BJ (cell line): Measurements from ENCODE around the gene PITPNM3. TPM values are rescaled to one million over a fixed set of nuclear protein-coding genes. Genes with fewer than 3 reads are reported as not detected.

Experiments
- CTCF ChIA-PET: fragments of 350-600 bp; formaldehyde crosslinking; extraction: SDS; loops from one replicate; lab custom pipeline; 2021; ENCODE audit warnings: antibody characterized with exemption, inconsistent platforms; lab: Yijun Ruan, JAX
- POLR2A ChIA-PET: fragments of 300-600 bp; sonication (Branson Sonifier 250); formaldehyde crosslinking; extraction: SDS; loops from one replicate; lab custom pipeline; 2021; ENCODE audit warnings: antibody characterized with exemption; lab: Charles Lee
- DNase-seq: peaks from one replicate; pipeline ENCODE4 v3.0.0-alpha.2; 2011; ENCODE audit warnings: low read depth
- H3K27me3 ChIP-seq: 2 replicates; pipeline ENCODE4 v1.6.0; 2011; ENCODE audit warnings: low read length; ENCODE audit not compliant: control insufficient read depth, insufficient read depth
- H3K36me3 ChIP-seq: 2 replicates; pipeline ENCODE4 v1.5.1; 2011; ENCODE audit warnings: low read length; ENCODE audit not compliant: control insufficient read depth, insufficient read depth
- H3K4me3 ChIP-seq: 2 replicates; pipeline ENCODE4 v1.5.1; 2011; ENCODE audit warnings: low read depth, mild to moderate bottlenecking, control low read depth, low read length
- polyA plus RNA-seq: library from polyadenylated mRNA; depleted of rRNA; stranded (reverse); fragments of >200 nt; gene quantifications from 2 replicates; pipeline ENCODE4 v1.2.3, GENCODE V29; 2011
- TF ChIP-seq, protein P1 (sequence below): IDR thresholded peaks from 2 replicates; pipeline ENCODE4 v1.5.1; 2011; ENCODE audit warnings: low read depth, mild to moderate bottlenecking, control low read depth, inconsistent platforms, low read length, moderate library complexity; ENCODE audit not compliant: insufficient read depth

The PITPNM3 gene
- polyA plus RNA-seq, 1 experiment: 0.64 TPM

DNA sequence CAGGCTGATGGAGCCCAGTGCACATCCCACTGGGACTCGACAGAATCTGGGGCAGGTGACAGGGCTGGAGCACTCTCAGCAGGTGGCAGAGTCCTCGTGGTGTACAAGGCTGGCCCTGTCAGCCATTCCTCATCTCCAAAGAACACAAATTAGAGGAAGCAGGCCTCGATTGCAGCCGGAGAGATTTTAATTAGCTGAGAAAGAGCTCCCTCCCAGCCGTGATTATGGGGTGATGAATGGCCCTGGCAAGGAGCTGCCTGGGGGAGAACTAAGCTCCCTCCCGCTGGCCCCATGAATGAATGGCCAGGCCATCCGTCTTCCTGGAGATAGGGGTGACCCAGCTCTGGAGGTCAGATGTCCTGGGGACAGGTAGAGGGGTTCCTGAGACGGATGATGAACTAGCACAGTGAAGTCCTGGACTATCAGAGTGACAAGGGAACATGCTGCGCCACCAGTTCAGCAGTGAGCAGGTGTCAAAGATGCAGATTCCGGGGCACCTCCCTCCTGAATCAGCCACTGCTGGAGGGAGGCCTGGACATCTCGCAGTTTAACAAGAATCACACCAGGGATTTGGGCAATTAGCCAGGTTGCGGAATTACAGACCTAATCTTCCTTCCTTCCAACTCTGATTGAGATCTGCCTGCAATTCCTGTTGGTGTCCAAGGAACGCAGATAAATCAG lies 76.6 kb downstream of the PITPNM3 start:
- TF ChIP-seq, protein P1, sequence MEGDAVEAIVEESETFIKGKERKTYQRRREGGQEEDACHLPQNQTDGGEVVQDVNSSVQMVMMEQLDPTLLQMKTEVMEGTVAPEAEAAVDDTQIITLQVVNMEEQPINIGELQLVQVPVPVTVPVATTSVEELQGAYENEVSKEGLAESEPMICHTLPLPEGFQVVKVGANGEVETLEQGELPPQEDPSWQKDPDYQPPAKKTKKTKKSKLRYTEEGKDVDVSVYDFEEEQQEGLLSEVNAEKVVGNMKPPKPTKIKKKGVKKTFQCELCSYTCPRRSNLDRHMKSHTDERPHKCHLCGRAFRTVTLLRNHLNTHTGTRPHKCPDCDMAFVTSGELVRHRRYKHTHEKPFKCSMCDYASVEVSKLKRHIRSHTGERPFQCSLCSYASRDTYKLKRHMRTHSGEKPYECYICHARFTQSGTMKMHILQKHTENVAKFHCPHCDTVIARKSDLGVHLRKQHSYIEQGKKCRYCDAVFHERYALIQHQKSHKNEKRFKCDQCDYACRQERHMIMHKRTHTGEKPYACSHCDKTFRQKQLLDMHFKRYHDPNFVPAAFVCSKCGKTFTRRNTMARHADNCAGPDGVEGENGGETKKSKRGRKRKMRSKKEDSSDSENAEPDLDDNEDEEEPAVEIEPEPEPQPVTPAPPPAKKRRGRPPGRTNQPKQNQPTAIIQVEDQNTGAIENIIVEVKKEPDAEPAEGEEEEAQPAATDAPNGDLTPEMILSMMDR: no peak
- POLR2A ChIA-PET: no interaction called here
- Histone ChIP-seq H3K27me3 (peaks cover 1% of the 10 kb centered on the region; the same call in 1 of the 2 replicates), H3K4me3 (no peak overlapping the region), H3K36me3 (no peaks in the 10 kb centered on the region)
- no peak for DNase-seq
- CTCF ChIA-PET: interaction anchor here (1.4 kb wide), 1 partner anchor 18 kb away, joined by 3 read pairs; no protein-coding TSS in a partner anchor

DNA sequence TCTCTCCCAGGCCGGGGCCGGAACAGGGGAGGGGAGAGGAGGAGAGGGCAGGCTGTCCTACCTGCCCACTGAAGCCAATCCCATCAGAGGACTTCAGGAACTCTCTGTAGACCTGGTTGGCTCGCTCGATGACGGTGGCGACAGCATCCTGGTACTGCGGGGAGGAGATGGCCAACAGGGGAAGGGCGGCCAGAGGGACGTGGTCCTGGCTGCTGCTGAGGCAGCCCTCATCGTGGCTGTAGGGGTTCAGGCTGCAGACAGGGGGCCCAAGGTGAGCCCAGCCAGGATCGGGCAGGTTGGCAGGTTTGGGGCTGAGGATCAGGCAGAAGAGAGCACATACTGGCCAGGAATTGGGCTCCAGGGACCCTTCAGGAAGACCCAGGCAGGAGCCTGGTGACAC lies 77.9 kb downstream of the PITPNM3 start:
- H3K36me3 ChIP-seq: no peaks in the 10 kb centered on the region
- DNase-seq: no peak
- H3K4me3 ChIP-seq: no peak overlapping the region
- TF ChIP-seq, protein P1: no peak
- ChIA-PET CTCF (no interaction called here), POLR2A (no interaction called here)
- H3K27me3 ChIP-seq: no peaks in the 10 kb centered on the region; the same call in 1 of the 2 replicates

DNA sequence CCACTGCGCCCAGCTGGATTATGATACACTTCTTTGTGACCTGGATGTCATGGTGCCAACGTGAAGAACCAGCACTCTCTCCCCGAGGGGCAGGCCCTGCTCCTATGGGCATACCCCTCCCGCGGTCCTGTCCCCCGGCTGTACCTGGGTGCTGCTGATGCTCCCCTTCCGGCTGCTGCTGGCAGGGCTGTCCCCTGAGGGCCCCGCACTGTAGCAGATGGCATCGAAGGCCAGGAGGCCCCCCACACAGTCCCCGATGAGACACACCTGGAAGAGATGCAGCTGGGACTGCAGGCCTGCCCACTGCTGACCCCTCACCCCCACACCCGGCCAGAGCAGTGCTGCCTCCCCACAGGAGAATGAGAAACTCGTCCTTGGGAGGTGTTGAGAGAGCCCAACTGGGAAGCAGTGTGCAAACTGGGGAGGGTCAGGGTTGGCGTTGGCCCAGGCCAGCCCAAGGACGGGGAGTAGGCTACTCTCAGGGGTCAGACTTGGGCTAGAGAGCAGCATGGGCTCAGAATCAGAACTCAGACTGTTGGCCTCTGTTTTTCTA lies 78.4 kb downstream of the PITPNM3 start:
- no peaks in the 10 kb centered on the region for H3K36me3 ChIP-seq
- H3K4me3 ChIP-seq: no peak overlapping the region
- no peaks in the 10 kb centered on the region; the same call in 1 of the 2 replicates for H3K27me3 ChIP-seq
- no peak for DNase-seq
- CTCF ChIA-PET: no interaction called here
- POLR2A ChIA-PET: no interaction called here
- TF ChIP-seq, protein P1: no peak

DNA sequence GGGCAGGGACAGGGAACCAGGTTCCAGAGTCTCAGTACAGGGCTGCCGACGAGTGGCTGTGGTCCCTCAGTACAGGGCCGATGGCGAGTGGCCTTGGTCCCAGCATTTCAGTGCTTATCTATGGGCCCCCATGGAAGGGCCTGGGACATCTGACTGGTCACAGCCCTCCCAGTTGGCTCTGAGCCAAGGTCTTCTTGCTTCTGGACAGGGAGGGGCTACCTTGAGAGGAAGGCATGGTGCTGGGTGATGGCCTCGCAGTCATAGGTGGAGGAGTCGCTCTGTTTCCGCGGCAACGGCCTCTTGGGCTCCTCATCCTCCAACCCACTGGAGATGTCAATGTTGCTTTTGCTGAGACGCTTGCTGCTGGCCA lies 79.6 kb downstream of the PITPNM3 start:
- ChIA-PET POLR2A (no interaction called here), CTCF (interaction anchor here (1.2 kb wide), 1 partner anchor 100 kb away, joined by 3 read pairs; no protein-coding TSS in a partner anchor)
- Histone ChIP-seq H3K36me3 (no peaks in the 10 kb centered on the region), H3K27me3 (no peaks in the 10 kb centered on the region; the same call in 1 of the 2 replicates), H3K4me3 (no peak overlapping the region)
- TF ChIP-seq, protein P1: no peak
- no peak for DNase-seq

DNA sequence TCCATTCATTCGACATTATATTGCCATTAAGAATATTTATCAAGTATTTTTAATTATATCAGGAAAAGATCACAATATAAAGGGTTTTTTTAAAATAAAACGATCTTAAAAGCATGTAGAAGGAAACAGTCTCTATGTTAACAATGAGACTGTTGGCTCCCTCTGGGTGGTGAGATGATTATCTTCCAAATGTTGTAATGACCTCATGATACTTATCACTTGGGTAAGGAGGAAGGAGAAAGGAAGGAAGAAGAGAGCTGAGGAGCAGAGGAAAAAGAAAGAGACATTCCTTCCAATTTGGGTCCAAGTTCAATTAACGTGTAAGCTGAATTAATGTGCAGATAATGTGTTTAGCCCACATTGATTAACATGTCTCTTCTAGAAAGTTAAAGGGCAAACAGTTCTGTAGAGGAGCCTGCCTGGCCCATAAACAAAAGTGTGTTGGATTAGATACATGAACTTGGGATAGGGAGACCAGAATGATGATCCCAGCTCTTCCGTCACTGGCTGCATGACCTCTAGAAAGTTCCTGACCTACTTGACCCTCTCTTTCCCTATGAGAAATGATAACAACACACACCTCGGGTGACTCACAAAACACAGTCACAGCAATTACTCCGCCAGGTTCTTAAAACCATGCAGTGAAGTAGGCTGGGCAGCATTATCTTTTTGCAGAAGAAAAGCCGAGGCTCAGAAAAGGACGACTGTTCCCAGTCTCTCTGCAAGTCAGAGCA lies 80.1 kb downstream of the PITPNM3 start:
- Histone ChIP-seq H3K27me3 (no peaks in the 10 kb centered on the region; the same call in 1 of the 2 replicates), H3K4me3 (no peak overlapping the region), H3K36me3 (no peaks in the 10 kb centered on the region)
- TF ChIP-seq, protein P1: no peak
- ChIA-PET POLR2A (no interaction called here), CTCF (interaction anchor here (0.9 to 1.2 kb wide), 3 partner anchors 13 to 172 kb away, joined by 3 to 5 read pairs (median 4); no protein-coding TSS in a partner anchor)
- DNase-seq: no peak
